Kidney epithelial cell (primary cell): ENCODE data around the gene COPS6. TPM values are rescaled to one million over a fixed set of nuclear protein-coding genes. Genes with fewer than 3 reads are reported as not detected.
A peak's percentile ranks its signal among the peaks of the same experiment; 100 is the strongest.

Experiments
- DNase-seq: peaks from one replicate; pipeline ENCODE4 v3.0.0-alpha.2; 2010; ENCODE audit warnings: low read depth
- H3K27me3 ChIP-seq: 2 replicates; pipeline ENCODE4 v1.6.0; 2011; ENCODE audit warnings: low read length; ENCODE audit not compliant: control insufficient read depth, insufficient read depth
- H3K36me3 ChIP-seq: 2 replicates; pipeline ENCODE4 v1.5.1; 2011; ENCODE audit warnings: low read length; ENCODE audit not compliant: control insufficient read depth, insufficient read depth
- H3K4me3 ChIP-seq: 2 replicates; pipeline ENCODE4 v1.5.1; 2011; ENCODE audit warnings: low read depth, mild to moderate bottlenecking, control low read depth, low read length
- total RNA-seq: library from RNA; depleted of rRNA; stranded (reverse); fragments of >200 nt; gene quantifications from 2 replicates; pipeline ENCODE4 v1.2.3, GENCODE V29; 2015
- TF ChIP-seq, protein P1 (sequence below): IDR thresholded peaks from 2 replicates; pipeline ENCODE4 v1.5.1; 2011; ENCODE audit warnings: mild to moderate bottlenecking, moderate library complexity, low read length, control low read depth, inconsistent platforms; ENCODE audit not compliant: insufficient read depth, poor library complexity, severe bottlenecking

COPS6 gene
- total RNA-seq, 1 donor from 2014 or later = 45.2 TPM

DNA sequence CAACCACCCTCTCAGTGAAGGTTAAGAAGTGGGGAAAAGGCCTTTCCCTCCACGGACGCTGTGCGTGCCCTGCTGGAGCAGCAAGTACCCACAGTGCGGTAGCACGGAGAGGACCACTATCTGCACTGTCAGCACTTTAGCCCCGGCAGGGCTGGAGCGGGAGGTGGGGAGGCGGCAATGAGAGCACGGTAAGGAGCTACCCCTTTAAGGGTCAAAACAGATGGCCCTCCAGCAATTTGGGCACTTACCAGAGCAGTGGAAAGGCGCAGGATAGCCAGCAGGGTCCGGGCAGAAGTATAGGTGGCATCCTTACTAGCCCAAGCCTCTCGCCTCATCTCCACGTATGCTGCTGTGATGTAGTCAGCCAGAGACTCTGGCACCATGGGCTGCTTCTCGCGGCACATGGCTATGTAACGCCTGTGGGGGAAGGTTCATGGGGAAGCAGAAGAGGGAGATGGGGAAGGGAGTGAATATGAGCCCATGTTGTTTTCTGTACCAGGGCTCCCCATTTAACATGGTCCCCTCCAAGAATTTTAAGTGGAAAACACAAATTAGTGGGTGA, 5.2 kb downstream of the COPS6 start:
- Histone ChIP-seq H3K36me3 (peaks cover 17% of the 10 kb centered on the region), H3K27me3 (no peaks in the 10 kb centered on the region), H3K4me3 (no peak overlapping the region)
- DNase-seq = no peak
- TF ChIP-seq, protein P1, sequence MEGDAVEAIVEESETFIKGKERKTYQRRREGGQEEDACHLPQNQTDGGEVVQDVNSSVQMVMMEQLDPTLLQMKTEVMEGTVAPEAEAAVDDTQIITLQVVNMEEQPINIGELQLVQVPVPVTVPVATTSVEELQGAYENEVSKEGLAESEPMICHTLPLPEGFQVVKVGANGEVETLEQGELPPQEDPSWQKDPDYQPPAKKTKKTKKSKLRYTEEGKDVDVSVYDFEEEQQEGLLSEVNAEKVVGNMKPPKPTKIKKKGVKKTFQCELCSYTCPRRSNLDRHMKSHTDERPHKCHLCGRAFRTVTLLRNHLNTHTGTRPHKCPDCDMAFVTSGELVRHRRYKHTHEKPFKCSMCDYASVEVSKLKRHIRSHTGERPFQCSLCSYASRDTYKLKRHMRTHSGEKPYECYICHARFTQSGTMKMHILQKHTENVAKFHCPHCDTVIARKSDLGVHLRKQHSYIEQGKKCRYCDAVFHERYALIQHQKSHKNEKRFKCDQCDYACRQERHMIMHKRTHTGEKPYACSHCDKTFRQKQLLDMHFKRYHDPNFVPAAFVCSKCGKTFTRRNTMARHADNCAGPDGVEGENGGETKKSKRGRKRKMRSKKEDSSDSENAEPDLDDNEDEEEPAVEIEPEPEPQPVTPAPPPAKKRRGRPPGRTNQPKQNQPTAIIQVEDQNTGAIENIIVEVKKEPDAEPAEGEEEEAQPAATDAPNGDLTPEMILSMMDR = no peak

DNA sequence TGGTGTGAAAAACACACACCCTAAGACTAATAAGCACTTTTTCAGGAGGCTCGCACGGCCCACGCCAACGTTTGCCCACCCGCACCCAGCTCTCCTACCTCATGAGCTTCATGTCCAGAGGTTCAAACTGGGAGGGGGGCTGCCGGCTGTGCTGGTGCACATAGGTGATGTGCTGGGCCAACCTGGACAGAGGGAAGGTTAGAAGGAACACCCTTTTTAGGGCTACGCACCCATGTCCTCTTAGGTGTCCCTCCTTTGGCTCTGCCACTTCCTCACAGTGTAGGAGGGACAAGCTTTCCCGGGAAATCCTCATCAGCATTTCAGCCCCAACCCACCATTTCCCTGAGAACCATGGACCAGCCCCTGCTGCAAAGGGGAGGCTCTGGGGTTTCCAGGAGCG, 6.5 kb downstream of the COPS6 start:
- Histone ChIP-seq H3K36me3 (peaks cover 18% of the 10 kb centered on the region), H3K4me3 (no peak overlapping the region), H3K27me3 (no peaks in the 10 kb centered on the region)
- DNase-seq = no peak
- TF ChIP-seq, protein P1 = no peak

DNA sequence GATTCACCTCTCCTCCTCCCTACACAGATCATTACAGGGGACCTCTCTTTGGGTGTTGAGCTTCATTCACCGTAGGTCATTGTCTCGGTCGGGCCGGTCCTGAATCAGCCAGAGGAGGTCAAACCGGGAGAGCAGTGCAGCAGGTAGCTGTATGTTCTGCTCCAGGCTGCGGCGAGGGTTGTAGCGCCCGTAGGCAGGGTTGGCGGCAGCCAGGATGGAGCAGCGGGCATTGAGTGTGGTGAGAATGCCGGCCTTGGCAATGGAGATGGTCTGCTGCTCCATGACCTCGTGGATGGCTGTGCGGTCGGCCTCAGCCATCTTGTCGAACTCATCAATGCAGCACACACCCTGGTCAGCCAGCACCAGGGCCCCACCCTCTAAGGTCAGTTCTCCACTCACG, 6.9 kb downstream of the COPS6 start:
- Histone ChIP-seq H3K27me3 (no peaks in the 10 kb centered on the region), H3K36me3 (peaks cover 18% of the 10 kb centered on the region)
- DNase-seq = no peak

DNA sequence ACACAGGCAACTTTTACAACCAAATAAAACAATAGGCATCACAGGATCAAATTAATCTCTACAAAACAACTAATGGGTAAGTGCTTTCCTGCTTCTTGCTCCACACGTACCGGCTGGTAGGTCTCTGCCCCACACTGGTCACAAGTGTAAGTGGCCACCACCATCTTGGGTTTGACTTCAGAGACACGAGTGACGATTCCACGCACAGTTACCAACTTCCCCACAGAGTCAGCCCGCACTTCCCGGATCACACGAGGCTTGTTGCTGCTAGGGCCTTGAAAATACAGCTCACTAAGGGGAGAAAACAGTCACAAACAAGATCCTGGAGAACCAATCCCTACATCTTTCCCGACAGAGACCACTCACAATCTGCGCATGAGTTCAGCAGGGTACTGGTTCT, 10.1 kb downstream of the COPS6 start:
- DNase-seq = no peak
- no peaks in the 10 kb centered on the region for H3K27me3 ChIP-seq
- peaks cover 14% of the 10 kb centered on the region for H3K36me3 ChIP-seq
- TF ChIP-seq, protein P1 = no peak
- H3K4me3 ChIP-seq = peak overlapping the region; percentile 98

More for the DNA sequence above, 6.9 kb downstream of the COPS6 start:
- TF ChIP-seq, protein P1 = no peak
- no peak overlapping the region for H3K4me3 ChIP-seq

DNA sequence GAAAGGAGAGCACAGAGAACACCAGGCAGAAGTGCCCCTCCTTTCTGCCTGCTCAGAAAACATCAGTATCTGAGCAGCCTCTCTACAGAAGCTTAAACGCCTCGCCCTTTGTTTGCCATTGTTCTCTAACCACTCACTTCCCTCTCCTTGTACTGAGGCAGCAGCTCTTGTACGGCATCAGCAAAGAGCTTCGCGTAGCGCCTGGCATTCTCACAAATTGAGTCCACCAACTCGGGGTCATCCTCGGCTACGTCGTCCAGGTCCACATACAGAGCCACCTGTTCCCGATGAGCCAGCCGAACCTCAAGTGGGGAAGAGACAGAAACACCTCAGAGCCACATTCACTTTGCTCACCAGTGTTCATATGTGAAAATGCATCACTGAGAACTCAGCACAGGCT, 10.7 kb downstream of the COPS6 start:
- Histone ChIP-seq H3K4me3 (peak overlapping the region; percentile 98), H3K27me3 (no peaks in the 10 kb centered on the region), H3K36me3 (peaks cover 12% of the 10 kb centered on the region)
- no peak for DNase-seq
- TF ChIP-seq, protein P1 = no peak

DNA sequence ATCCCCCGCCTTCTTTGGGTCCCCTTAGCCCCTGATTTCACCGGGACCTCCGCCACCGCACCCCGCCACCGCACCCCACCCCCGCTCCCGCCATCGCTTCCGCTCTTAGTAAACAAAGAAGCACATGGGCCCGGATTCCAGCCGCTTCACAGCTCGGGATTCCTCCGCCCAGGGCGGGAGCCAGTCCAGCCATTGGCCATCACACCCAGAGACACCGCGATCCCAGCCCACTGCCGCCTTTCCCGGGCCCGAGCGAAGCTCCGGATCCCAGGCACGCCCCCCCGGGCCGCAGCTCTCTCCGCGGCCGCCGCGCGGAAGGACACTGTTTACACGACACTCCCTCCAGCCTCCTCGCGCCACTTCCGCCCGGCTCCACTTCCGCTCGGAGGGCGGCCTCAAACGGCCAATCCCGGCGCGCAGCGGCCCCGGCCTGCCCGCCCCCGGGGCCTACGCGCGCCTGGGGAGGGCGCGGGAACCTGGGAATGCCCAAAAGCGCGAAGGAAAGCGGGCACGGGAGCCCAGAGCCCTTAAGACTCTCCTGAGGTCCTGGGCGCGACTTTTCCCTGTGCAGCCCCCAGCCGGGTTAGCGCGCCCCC, 11.7 kb downstream of the COPS6 start:
- DNase-seq = peak; percentile 76
- Histone ChIP-seq H3K27me3 (no peaks in the 10 kb centered on the region), H3K4me3 (peak overlapping the region; percentile 98), H3K36me3 (peaks cover 11% of the 10 kb centered on the region)
- TF ChIP-seq, protein P1 = no peak
